HG03095 (cell line): ENCODE measurements around the gene DCT.

Source experiments
- ATAC-seq: cut with Tn5 transposase; IDR thresholded peaks from one replicate; pipeline ENCODE4 v1.9.1; 2021; ENCODE audit warnings: moderate library complexity; ENCODE audit not compliant: unreplicated experiment

The DCT gene

GRCh38 chr13:94454906-94455305 lies 24.6 kb downstream of the DCT start:
- ATAC-seq = no peak

GRCh38 chr13:94454334-94454733 lies 25.1 kb downstream of the DCT start:
- ATAC-seq = no peak

- no peak for ATAC-seq
Measured at GRCh38 chr13:94444826-94445225, 34.7 kb downstream of the DCT start.

- ATAC-seq = no peak
Measured at GRCh38 chr13:94435604-94436226, 43.8 kb downstream of the DCT start.

GRCh38 chr13:94433055-94433961 lies 46.2 kb downstream of the DCT start:
- peak; percentile 63 for ATAC-seq

GRCh38 chr13:94431987-94432386 lies 47.5 kb downstream of the DCT start:
- ATAC-seq = no peak

GRCh38 chr13:94431574-94431973 lies 47.9 kb downstream of the DCT start:
- no peak for ATAC-seq

- ATAC-seq = no peak
Measured at GRCh38 chr13:94427313-94427953, 52.0 kb downstream of the DCT start.

- ATAC-seq = no peak
Measured at GRCh38 chr13:94419925-94420305, 59.6 kb downstream of the DCT start.

- ATAC-seq = no peak
Measured at GRCh38 chr13:94419304-94419924, 60.1 kb downstream of the DCT start.

GRCh38 chr13:94417294-94417693 lies 62.2 kb downstream of the DCT start:
- no peak for ATAC-seq

- ATAC-seq = no peak
Measured at GRCh38 chr13:94416454-94417080, 62.9 kb downstream of the DCT start.

GRCh38 chr13:94415500-94416237 lies 63.8 kb downstream of the DCT start:
- ATAC-seq = no peak

- no peak for ATAC-seq
Measured at GRCh38 chr13:94414708-94415107, 64.8 kb downstream of the DCT start.

GRCh38 chr13:94414141-94414540 lies 65.3 kb downstream of the DCT start:
- ATAC-seq = no peak

- no peak for ATAC-seq
Measured at GRCh38 chr13:94413598-94413944, 65.9 kb downstream of the DCT start.

- ATAC-seq = no peak
Measured at GRCh38 chr13:94412870-94413597, 66.4 kb downstream of the DCT start.

GRCh38 chr13:94411747-94412146 lies 67.7 kb downstream of the DCT start:
- ATAC-seq = no peak

GRCh38 chr13:94408314-94409036 lies 71.0 kb downstream of the DCT start:
- ATAC-seq = no peak
